Nephron progenitor cell (in vitro differentiated cells): ENCODE data around the gene CIITA.
A peak's percentile ranks its signal among the peaks of the same experiment; 100 is the strongest.
"Not testable (repeated sequence)": the region's sequence is repeated elsewhere in the genome, so short reads cannot be mapped to it uniquely, and the experiment has no call there.

Source experiments
- DNase-seq: peaks from one replicate; pipeline ENCODE4 v3.0.0; 2021
- H3K27ac Mint-ChIP-seq: 2 replicates; pipeline ENCODE4 v1.8.0; 2021; ENCODE audit warnings: mild to moderate bottlenecking, moderate library complexity, mixed read lengths
- H3K27me3 Mint-ChIP-seq: 2 replicates; pipeline ENCODE4 v1.8.0; 2021; ENCODE audit warnings: mild to moderate bottlenecking, low read depth, mixed read lengths; ENCODE audit not compliant: poor library complexity
- H3K36me3 Mint-ChIP-seq: 2 replicates; pipeline ENCODE4 v1.8.0; 2021; ENCODE audit warnings: low read depth, mixed read lengths
- H3K4me1 Mint-ChIP-seq: 2 replicates; pipeline ENCODE4 v1.8.0; 2021; ENCODE audit warnings: mixed read lengths
- H3K4me3 Mint-ChIP-seq: 2 replicates; pipeline ENCODE4 v1.8.0; 2021; ENCODE audit warnings: mild to moderate bottlenecking, moderate library complexity, mixed read lengths
- H3K9me3 Mint-ChIP-seq: 2 replicates; pipeline ENCODE4 v1.8.0; 2021; ENCODE audit warnings: mild to moderate bottlenecking, moderate library complexity, mixed read lengths
- CTCF ChIP-seq: fragments of 200-600 bp; sonication (generic); IDR thresholded peaks from 2 replicates; pipeline ENCODE4 v1.5.0; 2021; ENCODE audit warnings: antibody characterized with exemption

The CIITA gene

GRCh38 chr16:10940501-10941079, 63.6 kb downstream of the CIITA start:
- TF ChIP-seq CTCF: no peak
- Mint-ChIP-seq H3K27ac (no peak overlapping the region), H3K4me1 (peaks cover 77% of the 10 kb centered on the region), H3K4me3 (peak overlapping the region; percentile 94), H3K27me3 (peaks cover 5% of the 10 kb centered on the region), H3K36me3 (peaks cover 10% of the 10 kb centered on the region), H3K9me3 (no peaks in the 10 kb centered on the region)
- DNase-seq: no peak

- H3K36me3 Mint-ChIP-seq: peaks cover 10% of the 10 kb centered on the region
- peak overlapping the region; percentile 94 for H3K4me3 Mint-ChIP-seq
- peaks cover 79% of the 10 kb centered on the region for H3K4me1 Mint-ChIP-seq
- no peak overlapping the region for H3K27ac Mint-ChIP-seq
- TF ChIP-seq CTCF: no peak
- no peaks in the 10 kb centered on the region for H3K9me3 Mint-ChIP-seq
- H3K27me3 Mint-ChIP-seq: peaks cover 5% of the 10 kb centered on the region
- DNase-seq: peak; percentile 22
Observed at GRCh38 chr16:10941127-10941933, 64.3 kb downstream of the CIITA start.

GRCh38 chr16:10941935-10942351, 64.9 kb downstream of the CIITA start:
- H3K27me3 Mint-ChIP-seq, H3K9me3 Mint-ChIP-seq, H3K36me3 Mint-ChIP-seq, H3K27ac Mint-ChIP-seq: not testable (repeated sequence)
- peak; percentile 39 for DNase-seq
- Mint-ChIP-seq H3K4me1 (peaks cover 77% of the 10 kb centered on the region), H3K4me3 (peak overlapping the region; percentile 94)

GRCh38 chr16:10942352-10943063, 65.5 kb downstream of the CIITA start, which contains the start of gene DEXI:
TSS of gene DEXI (minus strand) at chr16:10942468. CDS start at chr16:10942005, 463 bp downstream.
- no peak within 1 kb of the TSS for H3K27ac Mint-ChIP-seq
- H3K4me3 Mint-ChIP-seq: peak within 1 kb of the TSS; percentile 94
- H3K9me3 Mint-ChIP-seq: no peaks in the 10 kb centered on the region
- H3K27me3 Mint-ChIP-seq: peaks cover 5% of the 10 kb centered on the region
- TF ChIP-seq CTCF: no peak
- peak; percentile 94 for DNase-seq
- peaks cover 77% of the 10 kb centered on the region for H3K4me1 Mint-ChIP-seq
- H3K36me3 Mint-ChIP-seq: peaks cover 10% of the 10 kb centered on the region

GRCh38 chr16:10943064-10943353, 66.0 kb downstream of the CIITA start:
- Mint-ChIP-seq H3K9me3 (no peaks in the 10 kb centered on the region), H3K27ac (no peak overlapping the region), H3K27me3 (peaks cover 5% of the 10 kb centered on the region), H3K4me1 (peaks cover 73% of the 10 kb centered on the region), H3K36me3 (peaks cover 10% of the 10 kb centered on the region), H3K4me3 (peak overlapping the region; percentile 67)
- no peak for DNase-seq
- TF ChIP-seq CTCF: no peak

GRCh38 chr16:10944249-10945064, 67.5 kb downstream of the CIITA start, which contains the start of gene CLEC16A:
TSS of gene CLEC16A (plus strand) at chr16:10944564. CDS start at chr16:10944718, 154 bp downstream.
- H3K9me3 Mint-ChIP-seq: no peaks in the 10 kb centered on the region

More at GRCh38 chr16:10944249-10945064, 67.5 kb downstream of the CIITA start, which contains the start of gene CLEC16A:
- Mint-ChIP-seq H3K4me3 (peak within 1 kb of the TSS; percentile 89), H3K27me3 (peaks cover 8% of the 10 kb centered on the region), H3K27ac (peak within 1 kb of the TSS; percentile 24), H3K36me3 (peaks cover 7% of the 10 kb centered on the region), H3K4me1 (peaks cover 69% of the 10 kb centered on the region)
- TF ChIP-seq CTCF: no peak
- DNase-seq: peak; percentile 97
